Ectodermal cell (in vitro differentiated cells): Measurements from ENCODE around the gene MYOM1.
"Not testable (repeated sequence)": the region's sequence is repeated elsewhere in the genome, so short reads cannot be mapped to it uniquely, and the experiment has no call there.

Experiments
- H3K27ac ChIP-seq: 2 replicates; pipeline ENCODE4 v1.7.0; 2013; ENCODE audit warnings: mild to moderate bottlenecking, low read depth, low read length; ENCODE audit not compliant: insufficient read depth, poor library complexity, severe bottlenecking
- H3K27me3 ChIP-seq: 2 replicates; pipeline ENCODE4 v1.7.0; 2013; ENCODE audit warnings: mild to moderate bottlenecking, low read length; ENCODE audit not compliant: insufficient read depth, control insufficient read depth, poor library complexity, severe bottlenecking
- H3K36me3 ChIP-seq: one replicate; pipeline ENCODE4 v1.7.0; 2013; ENCODE audit warnings: low read length; ENCODE audit not compliant: control insufficient read depth, insufficient read depth
- H3K4me1 ChIP-seq: one replicate; pipeline ENCODE4 v1.7.0; 2013; ENCODE audit warnings: low read length; ENCODE audit not compliant: control insufficient read depth, insufficient read depth
- H3K4me3 ChIP-seq: 2 replicates; pipeline ENCODE4 v1.7.0; 2013; ENCODE audit warnings: low read depth, low read length, control low read depth; ENCODE audit not compliant: insufficient read depth
- H3K9me3 ChIP-seq: 2 replicates; pipeline ENCODE4 v1.7.0; 2013; ENCODE audit warnings: mild to moderate bottlenecking, low read length, moderate library complexity; ENCODE audit not compliant: control insufficient read depth
- WGBS, 2 experiments: methylation state at CpG; one replicate each; pipeline ENCODE4 v1.1.7; 2013; ENCODE audit warnings: missing lambda C conversion rate in 2 of 2; 5-methylcytosine and 5-hydroxymethylcytosine counted together

Gene MYOM1

DNA sequence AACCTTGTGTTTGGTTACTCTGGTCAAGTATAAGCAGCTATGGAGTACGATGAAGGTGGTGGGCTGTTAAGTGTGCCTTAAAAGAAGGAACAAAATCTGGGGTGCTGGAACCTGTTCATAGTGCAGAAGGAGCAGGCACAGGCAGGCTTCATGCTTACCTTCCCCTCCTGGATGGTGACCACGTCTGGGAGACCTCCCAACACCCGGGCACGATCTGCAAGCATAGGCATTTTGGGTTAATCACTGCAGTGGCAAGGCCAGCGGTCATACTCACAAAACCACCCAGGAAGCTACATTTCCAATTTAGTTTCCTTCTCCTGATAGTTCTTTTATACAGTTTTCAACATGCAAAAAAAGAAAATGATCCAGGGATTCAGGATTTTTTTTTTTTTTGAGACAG is 148.1 kb downstream of the MYOM1 start:
- no peaks in the 10 kb centered on the region for H3K4me1 ChIP-seq
- no peak overlapping the region for H3K4me3 ChIP-seq
- WGBS, 2 experiments, result 93 to 94% methylated on average over 5 of the region's 5 CpGs
- H3K36me3 ChIP-seq, result no peaks in the 10 kb centered on the region
- H3K27ac ChIP-seq, result no peak overlapping the region
- no peaks in the 10 kb centered on the region for H3K9me3 ChIP-seq
- H3K27me3 ChIP-seq, result no peaks in the 10 kb centered on the region

DNA sequence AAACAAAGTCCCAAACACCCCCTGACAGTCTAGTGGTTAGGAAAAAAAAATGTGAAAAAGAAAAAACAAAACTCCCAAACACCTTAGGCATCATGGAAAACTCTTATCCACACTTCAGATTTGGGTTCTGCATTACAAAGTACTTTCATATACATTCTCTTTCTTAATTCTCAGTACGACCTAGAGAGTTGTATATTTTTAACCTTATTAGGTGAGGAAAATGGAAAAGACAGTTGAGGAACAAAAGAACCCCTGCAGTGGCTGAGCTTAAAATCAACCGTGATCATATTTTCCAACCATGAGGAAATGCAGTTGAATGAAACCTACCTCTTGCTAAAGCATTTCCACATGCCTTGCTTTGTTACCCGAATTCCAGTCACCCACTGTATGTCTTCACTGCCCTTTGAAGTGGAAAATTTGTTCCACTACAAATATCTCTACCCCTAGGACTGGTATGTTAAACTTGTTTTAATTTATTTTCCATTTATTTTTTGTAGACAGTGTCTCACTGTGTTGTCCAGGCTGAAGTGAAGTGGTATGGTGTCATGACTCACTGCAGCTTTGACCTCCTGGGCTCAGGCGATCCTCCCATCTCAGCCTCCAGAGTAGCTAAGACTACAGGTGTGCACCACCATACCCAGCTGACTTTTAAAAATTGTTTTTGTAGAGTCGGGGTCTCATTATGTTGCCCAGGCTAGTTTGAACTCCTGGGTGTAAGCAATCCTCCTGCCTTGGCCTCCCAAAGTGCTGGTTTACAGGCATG is 149.9 kb downstream of the MYOM1 start:
- Histone ChIP-seq H3K9me3 (peaks cover 2% of the 10 kb centered on the region), H3K36me3 (no peaks in the 10 kb centered on the region), H3K4me1 (no peaks in the 10 kb centered on the region), H3K27ac (no peak overlapping the region), H3K4me3 (no peak overlapping the region), H3K27me3 (no peaks in the 10 kb centered on the region)
- WGBS, 2 experiments, result 89% methylated on average over 4 of the region's 5 CpGs

DNA sequence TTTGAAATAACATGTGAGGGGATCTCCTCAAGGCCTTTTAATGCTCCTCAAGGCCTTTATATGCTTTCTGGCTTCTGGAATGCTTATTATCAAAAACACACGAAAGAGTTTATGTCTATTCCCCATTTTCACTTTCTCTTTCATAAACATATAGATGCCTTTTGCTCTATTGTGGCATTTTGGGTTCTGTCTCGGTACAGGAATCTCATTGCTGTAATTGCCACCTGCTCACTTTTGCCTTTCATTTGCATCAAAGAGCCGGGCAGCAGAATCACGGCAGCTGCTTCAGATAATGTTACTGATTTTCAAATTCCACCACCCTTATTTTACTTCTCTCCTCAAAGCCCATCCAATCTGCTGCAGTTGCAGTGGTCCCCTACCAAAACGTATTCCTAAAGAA is 152.0 kb downstream of the MYOM1 start:
- no peaks in the 10 kb centered on the region for H3K4me1 ChIP-seq
- H3K27ac ChIP-seq, result no peak overlapping the region
- no peaks in the 10 kb centered on the region for H3K27me3 ChIP-seq
- peaks cover 2% of the 10 kb centered on the region for H3K9me3 ChIP-seq
- 88 to 98% methylated on average over 5 of the region's 5 CpGs for WGBS, 2 experiments
- no peak overlapping the region for H3K4me3 ChIP-seq
- no peaks in the 10 kb centered on the region for H3K36me3 ChIP-seq

DNA sequence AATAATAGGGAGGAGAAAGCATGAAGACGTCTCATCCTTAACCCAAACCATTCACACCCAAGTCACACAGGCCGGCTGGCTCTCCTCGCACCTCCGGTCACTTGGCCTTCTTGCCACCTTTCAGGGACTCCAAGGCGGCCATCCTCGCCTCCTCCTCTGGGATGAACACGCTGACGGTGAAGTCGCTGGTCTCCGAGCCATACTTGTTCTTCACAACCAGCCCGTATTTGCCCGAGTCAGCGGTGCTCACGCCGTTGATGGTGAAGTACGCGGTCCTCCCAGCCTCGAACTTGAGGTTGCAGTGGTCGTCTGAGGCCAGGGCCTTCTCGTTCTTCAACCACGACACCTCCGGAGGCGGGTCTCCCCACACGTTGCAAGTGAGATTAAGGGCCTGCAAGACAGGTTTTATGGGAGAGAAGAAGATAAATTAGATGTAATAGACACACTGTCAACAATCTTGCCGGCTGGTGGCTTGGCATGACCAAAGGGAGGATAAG is 152.6 kb downstream of the MYOM1 start:
- no peaks in the 10 kb centered on the region for H3K4me1 ChIP-seq
- no peak overlapping the region for H3K27ac ChIP-seq
- no peaks in the 10 kb centered on the region for H3K36me3 ChIP-seq
- no peaks in the 10 kb centered on the region for H3K27me3 ChIP-seq
- peaks cover 2% of the 10 kb centered on the region for H3K9me3 ChIP-seq
- no peak overlapping the region for H3K4me3 ChIP-seq
- 94 to 96% methylated on average over 25 of the region's 25 CpGs for WGBS, 2 experiments

DNA sequence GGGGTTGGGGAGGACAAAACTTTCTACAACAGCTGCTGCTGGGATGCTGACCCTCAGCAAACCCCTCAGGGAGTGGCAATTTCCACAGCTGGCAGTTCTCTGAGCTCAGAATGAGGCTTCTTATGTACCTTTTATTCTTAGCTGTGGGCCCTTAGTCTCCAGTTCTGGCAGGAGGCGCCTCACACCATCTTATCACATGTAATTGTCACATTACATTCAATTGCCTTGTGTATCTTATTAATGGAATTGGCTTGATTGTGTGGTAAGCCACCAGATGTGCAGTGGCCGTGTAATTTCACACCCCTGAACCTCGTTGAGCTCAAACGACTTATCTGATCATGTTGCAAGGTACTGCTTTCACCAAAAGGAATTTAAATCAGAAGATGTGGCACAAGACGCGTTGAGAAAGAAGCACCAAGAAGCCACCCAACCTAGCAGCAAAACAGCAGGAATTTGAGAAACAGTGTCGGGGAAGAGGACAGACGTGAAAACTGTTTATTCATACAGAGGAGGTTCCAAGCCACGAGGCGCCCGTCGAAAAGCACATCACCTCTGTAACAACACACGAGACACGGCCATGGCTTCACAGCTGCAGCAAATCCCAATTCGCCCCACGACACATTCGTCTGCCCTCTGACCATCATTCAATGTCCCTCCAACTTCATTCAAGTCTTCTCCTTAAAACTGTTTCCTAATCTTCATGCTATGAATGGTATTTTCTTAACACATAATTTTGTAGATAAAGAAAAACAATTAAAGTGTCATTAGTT is 153.2 kb downstream of the MYOM1 start:
- Histone ChIP-seq H3K9me3 (peaks cover 2% of the 10 kb centered on the region), H3K36me3 (no peaks in the 10 kb centered on the region), H3K4me1 (no peaks in the 10 kb centered on the region), H3K4me3 (no peak overlapping the region), H3K27ac (no peak overlapping the region), H3K27me3 (no peaks in the 10 kb centered on the region)
- WGBS, 2 experiments, result 94% methylated on average over 17 of the region's 17 CpGs

DNA sequence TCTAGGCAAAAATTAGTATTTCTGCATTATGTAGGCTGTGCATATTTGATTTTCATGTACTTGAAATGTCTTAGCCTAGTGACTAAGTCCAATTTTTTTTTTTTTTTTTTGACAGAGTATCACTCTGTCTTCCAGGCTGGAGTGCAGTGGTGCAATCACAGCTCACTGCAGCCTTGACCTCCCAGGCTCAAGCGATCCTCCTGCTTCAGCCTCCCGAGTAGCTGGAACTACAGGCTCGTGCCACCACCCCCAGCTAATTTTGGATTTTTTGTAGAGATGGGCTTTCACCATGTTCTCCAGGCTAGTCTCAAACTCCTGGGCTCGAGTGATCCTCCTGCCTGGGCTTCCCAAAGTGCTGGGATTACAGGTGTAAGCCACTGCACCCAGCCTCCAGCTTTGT is 156.0 kb downstream of the MYOM1 start:
- H3K27me3 ChIP-seq, H3K27ac ChIP-seq, H3K36me3 ChIP-seq, H3K4me1 ChIP-seq, H3K4me3 ChIP-seq, H3K9me3 ChIP-seq: not testable (repeated sequence)
- WGBS, 2 experiments, result 95 to 96% methylated on average over 4 of the region's 4 CpGs

DNA sequence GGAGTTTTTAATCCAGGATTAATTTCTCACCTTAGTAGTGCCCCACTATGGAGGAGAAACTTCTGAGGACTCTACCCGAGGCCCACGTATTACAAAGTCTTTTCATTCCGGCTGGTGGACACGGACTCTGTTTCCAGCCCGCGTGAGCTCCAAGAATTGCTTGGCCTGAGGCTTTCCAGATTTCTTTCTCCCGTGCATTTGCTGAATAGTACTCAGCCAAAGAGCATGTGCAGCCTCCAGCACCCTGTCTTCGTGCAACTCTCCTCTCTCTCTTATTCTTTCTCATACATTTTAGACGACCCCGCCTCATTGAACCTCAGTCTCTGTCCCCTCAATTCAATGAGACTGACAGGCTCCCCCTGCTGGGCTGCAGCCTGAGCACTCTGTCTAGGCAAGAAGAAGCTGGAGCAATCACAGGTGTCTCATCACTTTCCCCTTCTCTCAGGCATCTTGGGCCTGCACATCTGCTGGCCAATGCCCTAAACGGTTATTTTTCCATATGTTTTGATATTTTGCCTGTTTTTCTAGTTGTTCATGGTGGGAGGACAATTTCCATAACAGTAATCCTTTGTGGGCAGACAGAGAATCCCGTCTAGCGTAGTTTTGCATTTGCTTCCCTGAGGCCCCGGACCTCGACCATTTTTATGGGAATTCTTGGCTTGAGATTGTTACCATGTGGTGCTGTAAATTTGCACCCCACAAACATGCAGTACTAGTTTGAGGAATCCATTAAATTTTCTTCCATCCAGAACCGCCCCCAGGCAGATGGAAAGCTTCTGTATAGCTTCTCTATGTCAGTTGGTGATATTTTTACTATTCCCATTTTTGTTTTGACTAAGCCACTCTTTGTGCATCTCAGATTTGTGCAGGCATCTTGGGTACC is 156.7 kb downstream of the MYOM1 start:
- Histone ChIP-seq H3K9me3 (peaks cover 2% of the 10 kb centered on the region), H3K27ac (no peak overlapping the region), H3K4me1 (no peaks in the 10 kb centered on the region), H3K27me3 (no peaks in the 10 kb centered on the region), H3K4me3 (no peak overlapping the region), H3K36me3 (no peaks in the 10 kb centered on the region)
- 67 to 68% methylated on average over 15 to 16 of the region's 16 CpGs for WGBS, 2 experiments

DNA sequence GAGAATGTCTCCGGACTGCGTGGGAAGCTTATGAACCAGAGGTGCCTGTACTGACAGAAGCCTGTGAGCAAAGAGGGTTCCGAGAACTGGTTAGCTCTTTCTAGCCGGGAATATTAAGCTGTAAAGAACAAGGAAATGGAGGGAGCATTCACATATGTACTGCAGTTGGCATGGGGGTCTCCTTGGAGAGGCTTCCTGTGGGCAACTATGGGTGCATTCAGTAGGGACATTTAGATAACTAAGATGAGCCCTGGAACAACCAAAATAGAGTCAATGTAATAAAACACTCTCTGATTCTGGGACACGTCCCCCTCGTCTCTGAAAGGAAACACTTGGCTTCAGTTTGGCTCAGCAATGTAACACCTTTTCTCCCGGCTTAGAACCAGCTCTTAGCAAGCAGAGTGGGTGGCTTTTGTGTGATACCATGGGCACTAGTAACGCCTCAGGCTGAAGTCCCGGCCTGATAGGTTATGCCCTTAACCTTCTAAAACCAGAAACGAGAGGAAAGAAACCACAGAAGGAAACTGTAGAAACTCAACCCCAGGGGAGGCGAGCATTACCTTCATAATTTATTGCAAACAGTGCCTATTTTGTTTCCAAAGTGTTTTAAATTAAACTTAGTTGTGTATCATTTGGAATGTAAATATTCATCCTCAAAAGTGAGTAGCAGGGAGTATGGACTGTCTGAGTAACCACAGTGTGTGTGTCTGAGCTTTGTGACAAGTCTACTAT is 158.0 kb downstream of the MYOM1 start:
- no peak overlapping the region for H3K27ac ChIP-seq
- no peaks in the 10 kb centered on the region for H3K36me3 ChIP-seq
- H3K4me1 ChIP-seq, result no peaks in the 10 kb centered on the region
- H3K27me3 ChIP-seq, result no peaks in the 10 kb centered on the region
- 91% methylated on average over 10 to 11 of the region's 11 CpGs for WGBS, 2 experiments
- H3K9me3 ChIP-seq, result peaks cover 2% of the 10 kb centered on the region
- H3K4me3 ChIP-seq, result no peak overlapping the region

DNA sequence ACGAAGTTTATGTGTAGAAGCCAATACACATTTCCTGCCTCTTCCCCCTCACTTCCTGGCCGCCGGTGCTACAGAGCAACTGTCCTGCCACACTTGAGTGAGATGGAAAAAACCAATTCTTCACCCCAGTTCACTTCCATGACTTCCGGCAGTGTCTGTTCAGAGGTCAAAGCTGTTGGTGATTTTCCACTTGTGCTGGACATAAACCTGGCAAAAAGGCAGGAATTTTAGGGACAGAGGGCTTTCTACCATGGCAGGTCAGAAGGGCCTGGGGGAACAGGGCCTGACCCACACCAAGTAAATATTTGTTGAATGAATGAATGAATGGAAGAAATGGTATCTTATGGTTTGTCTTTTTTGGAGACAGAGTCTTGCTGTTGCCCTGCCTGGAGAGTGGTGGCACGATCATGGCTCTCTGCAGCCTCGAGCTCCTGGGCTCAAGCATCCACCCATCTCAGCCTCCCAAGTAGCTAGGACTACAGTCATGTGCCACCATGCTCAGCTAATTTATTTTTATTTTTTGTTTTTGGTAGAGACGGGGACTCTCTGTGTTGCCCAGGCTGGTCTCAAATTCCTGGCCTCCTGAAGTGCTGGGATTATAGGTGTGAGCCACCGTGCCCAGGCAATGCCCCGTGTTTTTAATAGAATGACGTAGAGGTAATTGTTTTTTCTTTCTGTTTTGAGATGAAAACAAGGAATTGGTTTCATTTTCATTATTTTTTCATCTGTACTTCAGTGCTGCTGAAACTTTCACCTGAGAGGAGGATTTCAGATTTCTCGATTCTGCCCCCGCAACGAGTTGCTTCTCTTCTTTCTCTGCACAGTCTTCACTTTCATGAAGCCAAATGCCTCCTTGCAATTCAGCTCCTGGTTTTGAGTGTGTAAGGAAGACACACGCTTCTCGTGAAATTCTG is 158.8 kb downstream of the MYOM1 start:
- no peak overlapping the region for H3K27ac ChIP-seq
- no peak overlapping the region for H3K4me3 ChIP-seq
- no peaks in the 10 kb centered on the region for H3K4me1 ChIP-seq
- peaks cover 2% of the 10 kb centered on the region for H3K9me3 ChIP-seq
- no peaks in the 10 kb centered on the region for H3K36me3 ChIP-seq
- no peaks in the 10 kb centered on the region for H3K27me3 ChIP-seq
- WGBS, 2 experiments, result 92 to 96% methylated on average over 15 of the region's 15 CpGs
